BLaER1 treated with 17β-estradiol and CSF1 and Interleukin-3, amounts not matched to agents 10 nM and 100 nM (cell line): Measurements from ENCODE around the gene BHMT.
A peak's percentile ranks its signal among the peaks of the same experiment; 100 is the strongest.

Experiments used
- H3K27ac ChIP-seq, 11 experiments: shearing (Covaris generic); formaldehyde crosslinking; 2 replicates each; pipeline ENCODE4 v1.8.1; 2022
- H3K27me3 ChIP-seq, 11 experiments: shearing (Covaris generic); formaldehyde crosslinking; 2 replicates each; pipeline ENCODE4 v1.8.1; 2022
- H3K36me3 ChIP-seq, 11 experiments: shearing (Covaris generic); formaldehyde crosslinking; 2 replicates each; pipeline ENCODE4 v1.8.1; 2022
- H3K4me1 ChIP-seq, 10 experiments: shearing (Covaris generic); formaldehyde crosslinking; 2 replicates each; pipeline ENCODE4 v1.8.1; 2022
- H3K4me2 ChIP-seq, 11 experiments: shearing (Covaris generic); formaldehyde crosslinking; 2 replicates each; pipeline ENCODE4 v1.8.1; 2022
- H3K4me3 ChIP-seq, 10 experiments: shearing (Covaris generic); formaldehyde crosslinking; 2 replicates each; pipeline ENCODE4 v1.8.1; 2022
- H3K9ac ChIP-seq, 11 experiments: shearing (Covaris generic); formaldehyde crosslinking; 2 replicates each; pipeline ENCODE4 v1.8.1; 2022
- H3K9me3 ChIP-seq, 11 experiments: shearing (Covaris generic); formaldehyde crosslinking; replicated peaks in 1 of 11; 2 replicates each; pipeline ENCODE4 v1.8.1; 2022
- H4K20me1 ChIP-seq, 11 experiments: shearing (Covaris generic); formaldehyde crosslinking; 2 replicates each; pipeline ENCODE4 v1.8.1; 2022
- Cebpa-rat ChIP-seq, 11 experiments: shearing (Covaris generic); IDR thresholded peaks; 2 replicates each; pipeline ENCODE4 v1.8.1; 2022

BHMT gene

DNA sequence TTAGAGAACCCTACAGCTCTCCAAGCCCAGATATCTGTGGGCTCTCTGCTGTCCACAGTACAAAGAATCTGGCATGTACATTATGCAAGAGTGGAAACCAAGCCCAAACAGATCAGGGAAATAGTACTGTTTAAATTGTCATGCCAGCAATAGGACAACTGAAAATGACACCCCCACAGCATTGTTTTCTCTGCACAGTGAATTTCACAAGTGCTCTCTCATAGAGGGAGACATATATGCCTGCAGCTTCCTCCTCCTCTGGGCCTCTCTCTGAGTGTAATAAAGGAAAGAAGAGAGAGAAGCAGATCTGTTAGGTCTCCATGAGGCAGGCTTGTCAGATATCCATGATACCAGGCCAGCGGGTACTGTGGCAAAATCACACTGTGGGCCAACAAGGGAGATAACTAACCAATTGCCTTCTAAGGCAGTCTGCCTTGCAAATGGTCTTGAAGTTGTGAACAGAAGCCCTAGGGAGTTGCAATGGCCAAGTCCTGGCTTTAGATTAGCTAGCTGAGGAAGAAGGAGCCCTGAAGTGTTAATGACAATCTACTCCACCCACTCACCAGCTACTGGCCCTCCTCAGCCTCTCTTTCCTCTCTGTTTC, 69.9 kb downstream of the BHMT start:
- peaks cover 0 to 15% (median 0%) of the 10 kb centered on the region in 10 experiments; a peak in 1 of 20 replicates for H3K4me1 ChIP-seq
- H4K20me1 ChIP-seq = no peaks in the 10 kb centered on the region

More for the DNA sequence above, 69.9 kb downstream of the BHMT start:
- no peaks in the 10 kb centered on the region for H3K27me3 ChIP-seq
- H3K27ac ChIP-seq = no peak overlapping the region
- H3K4me2 ChIP-seq = peak overlapping the region in 1 of 11 experiments; percentile 10; a peak in 1 of 22 replicates
- no peak overlapping the region for H3K4me3 ChIP-seq
- no peaks in the 10 kb centered on the region for H3K9me3 ChIP-seq
- no peak overlapping the region for H3K9ac ChIP-seq
- TF ChIP-seq Cebpa-rat (IDR thresholded peaks at IDR 0.05) = no peak
- no peaks in the 10 kb centered on the region for H3K36me3 ChIP-seq
